AG09309 (cell line): ENCODE measurements around the gene CYP11A1.

Experiments used
- DNase-seq: peaks from one replicate; pipeline ENCODE4 v3.0.0-alpha.2; 2010; ENCODE audit warnings: low read depth
- H3K4me3 ChIP-seq: 2 replicates; pipeline ENCODE4 v1.5.1; 2011; ENCODE audit warnings: mild to moderate bottlenecking, low read depth, low read length, moderate library complexity; ENCODE audit not compliant: control insufficient read depth
- CTCF ChIP-seq: IDR thresholded peaks from 2 replicates; pipeline ENCODE4 v1.5.1; 2011; ENCODE audit warnings: mild to moderate bottlenecking, low read depth, low read length, inconsistent platforms; ENCODE audit not compliant: insufficient read depth, control insufficient read depth; ENCODE audit errors: missing control alignments

The CYP11A1 gene

GRCh38 chr15:74400915-74401757 lies 33.7 kb upstream of the CYP11A1 start:
- TF ChIP-seq CTCF, result no peak
- no peak overlapping the region for H3K4me3 ChIP-seq
- no peak for DNase-seq

- DNase-seq, result no peak
- no peak overlapping the region for H3K4me3 ChIP-seq
- no peak for TF ChIP-seq CTCF
Measured at GRCh38 chr15:74400313-74400860, 32.9 kb upstream of the CYP11A1 start.

- TF ChIP-seq CTCF, result no peak
- DNase-seq, result no peak
- H3K4me3 ChIP-seq, result no peak overlapping the region
Measured at GRCh38 chr15:74399511-74400312, 32.3 kb upstream of the CYP11A1 start.

GRCh38 chr15:74399100-74399499 lies 31.7 kb upstream of the CYP11A1 start:
- no peak overlapping the region for H3K4me3 ChIP-seq
- no peak for DNase-seq
- TF ChIP-seq CTCF, result no peak

- TF ChIP-seq CTCF, result no peak
- H3K4me3 ChIP-seq, result no peak overlapping the region
- DNase-seq, result no peak
Measured at GRCh38 chr15:74398183-74398582, 30.7 kb upstream of the CYP11A1 start.

GRCh38 chr15:74397239-74398068 lies 30.0 kb upstream of the CYP11A1 start:
- DNase-seq, result no peak
- TF ChIP-seq CTCF, result no peak
- no peak overlapping the region for H3K4me3 ChIP-seq
